Effector CD8-positive, alpha-beta T cell (primary cell): ENCODE measurements around the gene COL6A2.
"Not testable (repeated sequence)": the region's sequence is repeated elsewhere in the genome, so short reads cannot be mapped to it uniquely, and the experiment has no call there.

Source experiments
- DNase-seq: peaks from one replicate; lab custom pipeline; 2025; lab: John Stamatoyannopoulos, UW

The COL6A2 gene

DNA sequence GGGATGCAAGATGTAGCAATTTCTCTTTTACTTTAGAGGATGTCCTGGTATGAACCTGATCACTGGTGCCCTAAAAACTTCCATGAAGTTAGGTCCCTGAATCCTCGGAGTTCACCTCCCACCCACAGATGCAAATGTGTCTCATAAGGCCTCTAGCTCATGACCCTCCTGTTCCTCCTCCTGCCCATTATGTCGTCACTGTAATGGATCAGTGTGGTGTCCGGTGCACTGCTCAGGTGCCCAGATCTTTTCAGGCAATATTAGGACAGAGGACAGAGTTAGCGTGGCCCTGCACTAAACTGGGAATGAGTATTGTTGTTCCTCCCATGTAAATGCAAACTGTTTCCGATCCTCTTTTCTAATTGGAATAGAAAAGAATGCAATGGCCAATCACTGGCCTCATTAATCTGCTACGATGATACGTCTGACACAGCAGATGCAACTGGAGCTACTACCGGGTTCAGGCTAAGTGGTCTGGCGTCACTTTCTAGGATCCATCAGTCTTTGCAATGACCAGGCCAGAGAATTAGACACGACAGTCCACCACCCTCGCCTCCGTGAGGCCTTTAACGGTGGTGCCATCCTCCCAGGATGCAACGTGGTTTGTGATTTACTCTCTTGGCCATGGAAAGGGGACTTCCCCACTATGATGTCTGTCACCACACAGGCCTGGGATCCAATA is 3.4 kb upstream of the COL6A2 start:
- DNase-seq, result no peak

DNA sequence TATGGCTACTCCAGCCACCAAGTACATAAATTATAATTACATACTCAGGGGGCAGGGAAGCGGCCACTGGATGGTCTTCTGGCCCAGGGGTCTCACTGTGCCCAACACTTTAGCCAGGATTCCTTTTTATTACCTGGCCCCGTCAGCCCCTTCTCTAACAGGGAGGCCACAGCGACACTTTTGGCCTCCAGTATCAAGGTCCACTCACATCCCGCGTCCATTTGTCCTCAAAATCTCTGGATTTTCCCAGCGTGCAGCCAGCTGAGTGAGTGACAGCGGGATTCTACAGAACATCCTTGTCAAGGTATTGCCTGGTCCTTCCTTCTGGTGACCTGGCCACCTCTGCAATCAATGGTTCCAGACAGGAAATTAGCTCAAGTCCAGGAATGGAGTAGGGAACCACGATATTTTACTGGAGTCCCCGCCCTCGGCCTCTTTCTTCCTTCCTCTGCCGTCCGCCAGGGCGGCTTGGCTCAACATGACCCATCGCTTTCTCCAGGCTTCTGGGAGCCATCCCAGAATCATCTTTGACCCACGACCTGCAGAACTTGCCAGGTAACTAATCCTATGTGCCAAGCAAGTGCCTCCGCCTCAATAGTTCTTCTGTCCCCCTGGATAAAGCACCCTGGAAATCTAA is 2.7 kb upstream of the COL6A2 start:
- DNase-seq, result no peak

DNA sequence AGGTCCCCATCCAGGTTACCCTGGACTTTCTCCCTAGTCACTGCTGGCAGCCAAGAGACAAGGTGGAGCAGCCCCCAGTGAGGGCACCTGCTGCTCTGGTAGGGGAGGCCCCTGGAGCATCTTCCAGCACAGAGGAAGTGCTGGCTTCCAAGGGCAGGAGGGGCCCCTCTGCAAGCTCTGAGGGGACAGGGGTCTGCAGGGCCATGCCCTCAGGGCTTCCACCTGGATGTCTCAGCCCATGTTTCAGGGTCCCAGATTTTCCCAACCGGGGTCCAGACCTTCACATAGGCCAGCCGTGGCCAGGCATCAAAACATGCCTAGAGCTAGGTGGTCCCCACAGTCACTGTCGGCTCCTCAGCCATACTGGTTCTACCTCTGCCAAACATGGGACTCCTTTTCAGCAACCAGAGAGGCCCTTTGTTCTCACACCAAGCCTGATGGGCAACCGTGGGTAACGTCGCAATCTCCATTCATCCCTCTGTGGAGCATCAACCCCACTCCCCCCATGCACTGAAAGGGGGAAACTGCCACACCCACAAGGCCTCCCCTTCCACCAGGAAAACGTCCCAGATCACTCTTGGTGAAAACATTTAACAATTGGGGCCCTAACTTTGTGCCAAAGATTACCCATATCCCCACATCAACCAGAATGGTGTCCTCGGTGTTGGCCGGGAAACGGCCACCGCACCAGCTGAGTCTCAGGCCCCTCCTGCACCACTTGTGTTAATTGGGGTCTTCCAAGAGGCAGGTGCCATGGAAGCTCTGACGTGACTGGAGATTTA is 1.9 kb upstream of the COL6A2 start:
- DNase-seq, result no peak

DNA sequence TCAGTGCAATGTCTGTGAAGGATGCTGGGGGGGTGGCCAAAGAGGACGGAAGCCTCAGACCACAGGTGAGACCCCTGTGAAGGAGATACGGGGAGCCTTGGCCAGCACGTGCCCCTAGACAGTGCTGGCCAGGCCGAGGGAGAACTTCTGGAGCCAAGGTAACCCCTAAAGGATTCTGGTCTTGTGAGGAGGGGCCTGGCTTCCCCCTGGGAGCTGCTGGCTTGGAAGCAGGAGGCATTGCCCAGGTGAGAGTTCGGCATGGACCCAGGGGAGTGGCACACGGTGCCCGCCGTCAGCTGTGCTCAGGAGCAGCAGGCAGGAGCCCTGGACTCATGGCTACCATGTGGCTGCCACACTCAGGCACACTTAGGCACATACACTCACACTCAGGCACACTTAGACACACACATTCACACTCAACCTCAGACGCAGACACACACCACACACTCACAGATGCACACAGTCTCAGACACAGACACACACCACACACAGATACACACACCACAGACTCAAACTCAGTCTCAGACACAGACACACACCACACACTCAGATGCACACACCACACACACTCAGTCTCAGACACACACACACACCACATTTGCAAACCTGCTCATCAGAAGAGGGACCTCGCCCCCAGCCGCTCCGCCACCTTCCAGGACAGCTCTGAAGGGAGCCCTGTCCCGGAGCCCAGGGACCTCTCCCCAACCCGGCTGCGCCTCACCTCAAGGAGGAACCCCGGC is 1.1 kb upstream of the COL6A2 start:
- DNase-seq, result no peak

DNA sequence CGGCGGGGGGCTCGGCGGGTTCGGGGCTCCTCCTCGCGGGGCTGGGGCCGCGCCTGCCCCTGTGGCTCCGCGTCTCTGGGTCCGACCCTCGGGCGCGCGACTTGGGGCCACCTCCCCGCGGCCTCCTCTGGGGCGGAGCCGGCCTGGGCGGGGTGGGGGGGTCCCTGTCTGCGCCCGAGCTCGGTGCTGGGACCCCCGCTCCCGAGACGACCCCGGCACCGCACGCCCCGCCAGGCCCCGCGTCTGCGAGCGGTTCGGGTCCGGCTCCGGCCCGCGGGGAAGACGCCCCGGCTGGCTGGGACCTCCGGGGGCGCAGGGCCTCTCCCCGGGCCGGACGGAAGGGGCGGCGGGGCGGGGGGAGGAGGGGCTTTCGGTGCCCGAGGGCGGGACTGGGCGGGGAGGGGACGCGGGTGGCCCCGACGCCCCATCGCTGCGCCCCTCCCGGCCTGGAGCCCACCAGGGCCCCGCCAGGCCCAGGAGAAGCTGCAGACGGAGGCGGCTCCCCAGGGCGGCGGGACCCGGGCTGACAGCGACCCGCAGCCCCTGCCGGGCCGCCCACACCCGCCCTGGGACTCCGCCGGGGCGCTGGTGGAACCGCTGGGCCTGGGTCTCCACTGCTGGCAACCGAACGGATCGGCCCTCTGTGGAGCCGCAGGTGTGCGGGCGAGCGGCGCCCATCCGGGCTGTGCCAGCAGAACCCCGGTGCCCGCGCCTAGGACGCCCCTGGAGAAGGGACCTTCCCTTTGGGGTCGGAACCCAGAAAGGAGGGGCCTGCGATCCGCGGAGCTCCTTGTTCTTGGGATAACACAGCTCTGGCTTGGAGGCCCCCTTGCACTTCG is 610 bp downstream of the COL6A2 start:
- DNase-seq, result peak; percentile 17

DNA sequence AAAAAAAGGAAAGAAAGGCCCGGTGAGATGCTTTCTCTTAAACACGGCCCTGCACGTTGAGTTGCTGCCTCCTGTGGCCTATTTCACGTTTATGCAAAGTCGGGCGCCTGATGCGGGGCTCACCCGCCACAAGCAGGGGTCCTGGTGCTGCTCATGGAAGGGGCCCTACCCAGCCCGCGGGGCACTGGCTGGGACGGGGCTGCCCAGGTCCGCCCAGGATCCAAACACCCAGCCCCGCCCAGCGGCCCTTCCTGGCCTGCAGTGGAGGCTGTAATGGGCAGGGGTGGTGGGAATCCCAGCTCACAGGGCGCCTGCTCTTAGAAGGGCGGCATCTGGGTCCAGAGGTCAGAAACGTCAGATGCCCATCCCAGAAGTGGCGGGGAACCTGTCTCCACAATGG is 1.6 kb downstream of the COL6A2 start:
- DNase-seq, result no peak

DNA sequence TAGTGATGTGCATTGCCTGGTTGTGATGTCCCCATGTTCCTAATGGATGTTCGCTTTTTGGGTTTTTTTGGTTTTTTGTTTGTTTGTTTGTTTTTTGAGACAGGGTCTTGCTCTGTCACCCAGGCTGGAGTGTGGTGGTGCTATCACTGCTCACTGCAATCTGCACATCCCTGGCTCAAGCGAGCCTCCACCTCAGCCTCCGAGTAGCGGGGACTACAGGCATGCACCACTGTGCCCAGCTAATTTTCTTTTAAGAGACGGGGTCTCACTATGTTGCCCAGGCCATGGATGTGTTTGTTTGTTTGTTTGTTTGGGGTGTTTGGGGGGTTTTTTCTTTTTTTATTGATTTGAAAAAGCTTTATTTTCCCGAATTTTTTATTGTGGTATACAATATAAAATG is 2.1 kb downstream of the COL6A2 start:
- no peak for DNase-seq

DNA sequence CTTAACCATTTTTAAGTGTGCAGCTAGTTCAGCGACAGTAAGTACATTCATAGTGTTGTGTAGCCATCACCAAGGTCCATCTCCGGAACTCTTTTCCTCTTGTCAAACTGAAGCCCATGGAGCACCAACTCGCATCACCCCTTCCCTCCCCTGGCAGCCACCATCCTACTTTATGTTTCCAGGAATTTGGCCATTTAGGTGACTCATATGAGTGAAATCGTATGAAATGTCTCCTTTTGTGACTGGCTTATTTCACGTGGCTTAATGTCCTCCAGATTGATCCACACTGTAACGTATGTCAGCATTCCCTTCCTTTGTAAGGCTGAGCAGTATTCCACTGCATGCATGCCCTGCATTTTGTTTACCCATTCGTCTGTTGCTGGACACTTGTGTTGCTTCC is 2.5 kb downstream of the COL6A2 start:
- DNase-seq, result no peak

DNA sequence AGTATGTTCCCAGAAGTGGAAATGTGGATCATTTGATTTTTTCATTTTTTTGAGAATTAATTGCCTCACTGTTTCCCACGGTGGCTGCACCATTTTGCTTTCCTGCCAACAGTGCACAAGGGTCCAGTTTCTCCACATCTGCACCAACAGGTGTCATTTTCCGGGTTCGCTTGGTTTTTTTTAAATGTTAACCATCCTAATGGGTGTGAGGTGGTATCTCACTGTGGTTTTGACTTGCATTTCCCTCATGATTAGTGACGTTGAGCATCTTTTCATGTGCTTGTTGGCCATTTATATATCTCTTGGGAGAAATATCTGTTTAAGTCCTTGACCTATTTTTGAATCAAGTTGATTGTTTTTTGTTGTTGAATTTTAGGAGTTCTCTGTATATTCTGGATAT is 3.0 kb downstream of the COL6A2 start:
- DNase-seq, result no peak

DNA sequence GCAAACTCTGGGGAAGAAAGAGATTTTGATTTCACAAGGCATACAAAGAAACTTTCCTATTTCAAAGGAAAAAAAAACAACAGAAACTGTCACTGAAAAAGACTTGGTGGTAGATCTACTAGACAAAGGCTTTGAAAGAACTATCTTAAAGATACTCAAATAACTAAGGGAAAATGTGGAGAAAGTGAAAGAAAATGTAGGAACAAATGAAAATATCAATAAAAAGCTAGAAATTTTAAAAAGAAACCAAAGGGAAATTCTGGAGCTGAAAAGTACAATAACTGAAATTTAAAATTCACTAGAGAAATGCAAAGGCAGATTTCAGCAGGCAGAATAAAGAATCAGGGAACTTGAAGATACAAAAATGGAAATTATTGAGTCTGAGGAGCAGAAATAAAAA is 6.2 kb downstream of the COL6A2 start:
- no peak for DNase-seq

DNA sequence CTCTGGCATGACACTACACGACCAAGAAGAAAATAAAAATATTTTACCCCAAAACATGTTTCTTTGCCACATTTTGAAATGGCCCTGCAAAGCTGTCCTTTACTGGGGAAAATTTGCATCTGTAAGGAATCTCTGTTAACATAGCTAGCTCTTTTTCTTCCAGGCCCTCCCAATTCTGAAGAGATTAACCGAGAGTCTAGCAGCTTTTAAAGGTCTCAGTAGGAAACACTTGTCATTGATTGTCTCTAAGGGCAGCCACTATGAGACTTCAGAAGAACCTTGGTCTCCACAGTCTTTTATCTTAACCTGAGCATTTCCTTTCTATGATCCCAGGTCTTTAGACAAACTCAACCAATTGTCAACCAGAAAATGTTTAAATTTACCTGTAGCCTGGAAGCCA is 9.5 kb downstream of the COL6A2 start:
- DNase-seq, result not testable (repeated sequence)

DNA sequence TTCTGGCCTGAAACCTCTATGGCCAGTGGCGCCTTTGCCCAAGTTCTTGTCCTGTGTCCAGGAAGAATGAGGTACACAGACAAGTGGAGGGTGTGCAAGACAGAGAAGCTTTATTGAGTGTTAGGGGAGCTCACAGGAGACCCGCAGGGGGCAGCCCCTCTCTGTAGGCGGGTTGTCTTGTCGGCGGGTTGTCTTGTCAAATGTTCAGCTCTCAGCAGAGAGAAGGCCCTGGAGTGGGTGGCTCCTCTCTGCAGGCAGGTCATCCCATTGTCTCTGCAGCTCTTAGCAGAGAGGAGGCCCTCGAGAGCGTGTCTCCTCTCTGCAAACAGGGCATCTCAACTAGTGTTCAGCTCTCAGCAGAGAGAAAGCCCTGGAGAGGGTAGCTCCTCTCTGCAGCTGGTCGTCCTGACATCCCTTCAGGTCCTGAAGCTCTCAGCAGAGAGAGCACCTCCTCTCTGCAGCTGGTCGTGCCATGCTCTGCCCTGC is 11.0 kb downstream of the COL6A2 start:
- DNase-seq, result no peak

DNA sequence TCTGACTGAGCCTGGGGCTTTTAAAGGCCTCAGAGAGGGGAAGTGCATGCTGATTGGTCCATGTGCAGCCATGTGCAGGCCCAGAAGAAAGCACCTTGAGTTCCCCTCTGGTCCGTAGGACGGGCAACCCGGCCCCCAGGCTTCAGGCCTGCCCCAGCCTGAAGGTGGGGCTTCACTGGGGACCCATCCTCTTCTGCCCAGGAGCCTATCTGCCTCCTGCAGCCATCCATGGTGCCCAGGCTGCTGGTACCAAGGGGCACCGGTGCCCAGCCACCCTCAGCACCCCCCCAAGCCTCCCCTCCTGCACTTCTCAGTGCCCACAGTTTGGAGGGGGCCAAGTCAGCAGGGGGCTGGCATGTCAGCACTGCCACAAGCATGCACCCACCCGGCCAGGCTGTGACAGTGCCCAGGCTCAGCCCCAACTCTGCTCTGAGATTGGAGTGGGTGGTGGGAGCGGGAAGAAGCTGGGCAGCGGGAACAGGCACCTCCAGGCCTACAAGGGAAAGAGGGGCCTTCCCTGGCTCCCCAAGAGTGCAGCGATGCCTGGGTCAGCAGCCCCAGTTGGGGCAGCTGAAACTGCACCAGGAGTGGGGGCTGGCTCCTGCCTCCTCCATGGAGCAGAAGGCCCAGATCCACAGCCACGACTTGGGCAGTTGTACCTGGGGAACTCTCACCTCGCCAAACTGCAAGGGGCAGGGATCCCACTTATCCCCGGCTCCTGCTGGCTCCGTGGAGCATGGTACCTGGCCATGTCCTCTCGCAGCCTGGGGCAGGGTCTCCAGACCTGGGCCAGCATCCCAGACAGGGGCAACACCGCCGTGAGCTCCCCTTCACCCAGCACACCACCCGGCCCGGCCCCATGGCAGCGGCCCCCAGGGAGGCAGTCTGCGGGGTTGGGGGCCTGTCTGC is 11.7 kb downstream of the COL6A2 start:
- no peak for DNase-seq

DNA sequence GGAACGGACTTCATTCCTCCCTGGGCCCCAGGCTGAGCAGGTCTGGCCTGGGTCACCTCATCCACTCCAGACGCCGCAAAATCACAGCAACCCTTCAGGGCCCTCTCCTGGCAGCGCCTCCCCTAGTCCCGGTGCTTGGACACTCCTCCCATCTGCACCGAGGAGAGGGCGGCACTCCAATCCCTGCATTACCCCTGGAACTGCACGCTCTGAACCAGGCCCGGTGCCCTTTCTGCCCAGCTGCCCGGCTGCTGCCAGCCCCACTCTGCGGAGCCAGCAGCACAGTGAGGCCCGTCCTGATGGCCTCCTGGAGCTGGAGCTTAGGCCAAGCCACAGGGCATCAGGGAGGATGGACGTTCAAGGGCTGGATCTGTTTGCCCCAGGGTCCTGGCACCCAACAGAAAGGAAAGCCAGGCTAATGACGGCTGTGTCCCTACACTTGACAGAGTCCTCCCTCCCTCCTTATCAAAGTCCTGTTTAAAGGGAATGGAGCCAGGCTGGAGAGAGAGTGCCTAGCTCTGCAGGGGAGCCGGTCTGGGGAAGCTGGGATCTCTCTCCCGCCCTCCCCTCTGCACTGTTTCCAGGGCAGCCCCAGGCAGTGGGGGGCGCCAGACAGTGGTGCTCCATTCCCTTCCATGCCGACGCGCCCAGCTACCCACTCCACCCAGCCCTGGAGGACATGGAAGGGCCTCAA is 12.7 kb downstream of the COL6A2 start:
- no peak for DNase-seq

DNA sequence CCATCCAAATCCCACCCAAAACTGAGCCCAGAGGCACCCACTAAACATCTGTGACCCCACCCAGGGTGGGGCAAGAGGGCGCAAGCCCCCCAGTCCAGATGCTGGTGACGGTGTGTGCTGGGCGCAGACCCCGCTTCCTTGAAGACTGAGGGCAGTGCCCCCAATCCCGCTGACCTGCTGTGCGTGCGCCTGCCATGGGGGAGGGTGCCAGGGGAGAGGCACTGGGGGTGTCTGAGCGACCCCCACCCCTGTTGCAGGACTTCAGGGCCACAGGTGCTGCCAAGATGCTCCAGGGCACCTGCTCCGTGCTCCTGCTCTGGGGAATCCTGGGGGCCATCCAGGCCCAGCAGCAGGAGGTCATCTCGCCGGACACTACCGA is 13.3 kb downstream of the COL6A2 start:
- no peak for DNase-seq

DNA sequence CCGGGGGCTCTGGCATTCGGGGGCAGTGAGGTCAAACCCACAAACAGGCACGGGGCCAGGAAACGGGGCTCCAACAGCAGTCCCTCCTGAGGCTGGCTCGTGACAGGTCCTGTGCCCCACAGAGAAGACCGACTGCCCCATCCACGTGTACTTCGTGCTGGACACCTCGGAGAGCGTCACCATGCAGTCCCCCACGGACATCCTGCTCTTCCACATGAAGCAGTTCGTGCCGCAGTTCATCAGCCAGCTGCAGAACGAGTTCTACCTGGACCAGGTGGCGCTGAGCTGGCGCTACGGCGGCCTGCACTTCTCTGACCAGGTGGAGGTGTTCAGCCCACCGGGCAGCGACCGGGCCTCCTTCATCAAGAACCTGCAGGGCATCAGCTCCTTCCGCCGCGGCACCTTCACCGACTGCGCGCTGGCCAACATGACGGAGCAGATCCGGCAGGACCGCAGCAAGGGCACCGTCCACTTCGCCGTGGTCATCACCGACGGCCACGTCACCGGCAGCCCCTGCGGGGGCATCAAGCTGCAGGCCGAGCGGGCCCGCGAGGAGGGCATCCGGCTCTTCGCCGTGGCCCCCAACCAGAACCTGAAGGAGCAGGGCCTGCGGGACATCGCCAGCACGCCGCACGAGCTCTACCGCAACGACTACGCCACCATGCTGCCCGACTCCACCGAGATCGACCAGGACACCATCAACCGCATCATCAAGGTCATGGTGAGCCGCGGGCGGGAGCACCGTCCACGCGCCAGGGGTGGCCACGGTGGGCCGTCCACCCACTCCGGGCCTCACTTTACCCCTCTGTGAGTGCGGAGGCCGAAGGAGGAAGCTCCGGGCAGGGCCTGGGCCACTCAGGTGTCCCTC is 14.2 kb downstream of the COL6A2 start:
- DNase-seq, result no peak

DNA sequence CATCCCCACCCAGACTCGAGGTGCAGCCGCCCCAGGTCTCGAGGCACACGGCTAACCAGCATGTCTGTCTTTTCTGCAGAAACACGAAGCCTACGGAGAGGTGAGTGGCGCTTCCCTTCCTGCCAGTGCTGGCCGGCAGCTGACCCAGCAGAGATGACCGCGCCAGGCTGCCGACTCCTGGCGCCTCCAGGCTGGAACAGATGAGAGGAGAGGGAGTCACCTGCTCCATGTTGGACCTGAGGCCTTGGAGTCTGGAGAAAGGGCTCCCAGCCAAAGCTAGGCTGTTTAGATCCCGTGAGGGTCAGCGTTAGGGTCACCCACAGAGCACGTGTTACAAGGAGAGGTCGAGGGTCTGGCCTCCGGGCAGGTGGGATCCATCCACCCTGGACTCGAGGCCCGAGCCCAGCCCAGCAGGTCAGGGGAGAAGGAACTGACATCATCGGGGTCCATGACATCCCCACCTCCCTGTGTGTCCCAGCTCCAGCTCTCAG is 14.9 kb downstream of the COL6A2 start:
- DNase-seq, result no peak

DNA sequence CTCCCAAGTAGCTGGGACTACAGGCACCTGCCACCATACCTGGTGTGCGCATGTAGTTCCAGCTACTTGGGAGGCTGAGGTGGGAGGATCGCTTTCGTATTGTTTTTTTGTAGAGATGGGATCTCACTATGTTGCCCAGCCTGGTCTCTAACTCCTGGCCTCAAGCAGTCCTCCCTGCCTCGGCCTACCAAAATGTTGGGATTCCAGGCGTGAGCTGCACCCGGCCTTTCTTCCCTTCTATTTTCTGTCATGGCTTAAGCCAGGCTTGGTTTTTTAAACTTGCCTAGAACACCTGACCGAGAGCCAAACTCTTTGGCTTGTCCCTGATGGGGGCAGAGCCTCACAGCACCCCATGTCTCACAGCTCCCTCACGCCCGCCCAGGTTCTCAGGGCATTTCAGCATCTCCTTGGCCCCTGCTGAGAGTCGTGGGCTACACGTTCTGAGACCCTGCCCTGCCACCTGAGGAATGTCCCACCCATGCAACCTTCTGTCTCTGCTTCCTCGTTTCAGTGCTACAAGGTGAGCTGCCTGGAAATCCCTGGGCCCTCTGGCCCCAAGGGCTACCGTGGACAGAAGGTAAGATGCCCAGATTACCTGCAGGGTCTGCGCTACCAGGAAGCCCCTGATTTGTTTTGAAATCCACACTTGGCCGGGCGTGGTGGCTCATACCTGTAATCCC is 15.7 kb downstream of the COL6A2 start:
- DNase-seq, result no peak
